SH-SY5Y (cell line): ENCODE measurements around the gene HOXD12.

ENCODE experiments used
- GATA2 ChIP-seq: IDR thresholded peaks from 2 replicates; pipeline ENCODE4 v1.6.1; 2011; ENCODE audit warnings: mild to moderate bottlenecking, low read depth, low read length
- GATA3 ChIP-seq: IDR thresholded peaks from 2 replicates; pipeline ENCODE4 v1.6.1; 2011; ENCODE audit warnings: low read depth, mild to moderate bottlenecking, low read length, moderate library complexity

The HOXD12 gene

GRCh38 chr2:176078541-176079284, 20.9 kb upstream of the HOXD12 start:
- TF ChIP-seq GATA2, result no peak
- TF ChIP-seq GATA3, result no peak

- TF ChIP-seq GATA3 (no peak), GATA2 (no peak)
Observed at GRCh38 chr2:176079285-176079830, 20.2 kb upstream of the HOXD12 start.

GRCh38 chr2:176079831-176080539, 19.6 kb upstream of the HOXD12 start:
- TF ChIP-seq GATA2, result no peak
- TF ChIP-seq GATA3, result no peak

- TF ChIP-seq GATA2 (no peak), GATA3 (no peak)
Observed at GRCh38 chr2:176080540-176081375, 18.8 kb upstream of the HOXD12 start.

GRCh38 chr2:176081376-176081836, 18.2 kb upstream of the HOXD12 start:
- no peak for TF ChIP-seq GATA3
- TF ChIP-seq GATA2, result no peak

GRCh38 chr2:176081837-176082524, 17.6 kb upstream of the HOXD12 start:
- TF ChIP-seq GATA3, result no peak
- TF ChIP-seq GATA2, result no peak

GRCh38 chr2:176082525-176082823, 17.1 kb upstream of the HOXD12 start:
- TF ChIP-seq GATA2, result no peak
- no peak for TF ChIP-seq GATA3

- no peak for TF ChIP-seq GATA2
- TF ChIP-seq GATA3, result no peak
Observed at GRCh38 chr2:176082824-176083751, 16.5 kb upstream of the HOXD12 start.

GRCh38 chr2:176083796-176084261, 15.8 kb upstream of the HOXD12 start, which contains the start of gene EVX2:
Gene EVX2 (minus strand): TSS chr2:176083962. CDS start chr2:176083776, 186 bp downstream.
- TF ChIP-seq GATA2, result no peak
- TF ChIP-seq GATA3, result no peak

GRCh38 chr2:176084611-176085119, 14.9 kb upstream of the HOXD12 start:
- TF ChIP-seq GATA2 (no peak), GATA3 (no peak)

GRCh38 chr2:176085120-176085788, 14.3 kb upstream of the HOXD12 start:
- TF ChIP-seq GATA3, result no peak
- TF ChIP-seq GATA2, result no peak

- TF ChIP-seq GATA2 (no peak), GATA3 (no peak)
Observed at GRCh38 chr2:176085861-176086771, 13.5 kb upstream of the HOXD12 start.
